ENCODE results near the gene BRME1. TPM values are rescaled to one million over a fixed set of nuclear protein-coding genes. Genes with fewer than 3 reads are reported as not detected.

BRME1 gene
- total and polyA plus RNA-seq, 2 of the 13 experiments (the other 11 are each of a cell fraction or from before 2014, with no cell fraction given) = 0.74 to 1.5 TPM

- ATAC-seq (no peak), DNase-seq (ENCODE audit: low spot score) (no peak), FAIRE-seq (no peak)
- Histone ChIP-seq H3K9me3 (ENCODE audit: low read length) (no peaks in the 10 kb centered on the region), H3K27me3 (ENCODE audit: control insufficient read depth in 1 of 2, insufficient read depth in 2 of 2, low read length in 2 of 2) (no peaks in the 10 kb centered on the region), H2AFZ (ENCODE audit: low read length) (no peak overlapping the region), H3K79me2 (ENCODE audit: insufficient read depth, low read length) (no peaks in the 10 kb centered on the region), H3K4me3 (replicated peaks in 1 of 3; ENCODE audit: insufficient read depth in 1 of 3, low read depth in 2 of 3, low read length in 3 of 3) (no peak overlapping the region), H3K27ac (ENCODE audit: extremely low read length, insufficient read depth, low read length) (no peak overlapping the region), H3K36me3 (replicated peaks in 1 of 2; ENCODE audit: control insufficient read depth in 1 of 2, insufficient read depth in 2 of 2, low read length in 2 of 2) (no peaks in the 10 kb centered on the region), H3K4me2 (ENCODE audit: low read depth, low read length) (no peak overlapping the region), H4K20me1 (ENCODE audit: insufficient read depth, low read length) (no peaks in the 10 kb centered on the region), H3K4me1 (ENCODE audit: insufficient read depth, low read length) (peaks cover 19% of the 10 kb centered on the region), H3K9ac (ENCODE audit: insufficient read depth, low read depth, low read length) (no peak overlapping the region)
- ChIA-PET POLR2A (no interaction called here), CTCF (ENCODE audit: low intra/inter-chr PET ratio, low total read pairs) (no interaction called here)
- in situ Hi-C loops (cut with HindIII; ENCODE audit: extremely low pct_ligation_motif_present, low pct_unique_long_range_greater_than_20kb) = loop anchor here (10.0 kb wide), 1 partner anchor 279 kb away; no protein-coding TSS in a partner anchor
- BruUV-seq (replicated peaks) = no TSS peak
- no peak for TF ChIP-seq FOXP1 (IDR thresholded peaks at IDR 0.05)
- no peak for TF ChIP-seq FOXP1 (CRISPR knock-in tag; IDR thresholded peaks at IDR 0.05)
- peak; percentile 89 for TF ChIP-seq ZNF768 (CRISPR knock-in tag; IDR thresholded peaks at IDR 0.05)
- 84% methylated on average over 29 of the region's 35 CpGs for WGBS (ENCODE audit: low lambda C conversion rate)
- intact Hi-C loops (cut with micrococcal nuclease; ENCODE audit: unreplicated experiment) = no loop called here
These were observed 31.9 kb downstream of the BRME1 start for GRCh38 chr19:13873834-13874515.

GRCh38 chr19:13872695-13873389, 33.1 kb downstream of the BRME1 start:
- in situ Hi-C loops (cut with HindIII; ENCODE audit: extremely low pct_ligation_motif_present, low pct_unique_long_range_greater_than_20kb) = loop anchor here (10.0 kb wide), 1 partner anchor 278 kb away; no protein-coding TSS in a partner anchor
- WGBS (ENCODE audit: low lambda C conversion rate) = 10% methylated on average over 15 of the region's 45 CpGs
- TF ChIP-seq ZNF34 (CRISPR knock-in tag; IDR thresholded peaks at IDR 0.05; ENCODE audit: borderline replicate concordance) = no peak
- TF ChIP-seq NFKB2 (CRISPR knock-in tag; IDR thresholded peaks at IDR 0.05; ENCODE audit: borderline replicate concordance) = no peak
- no peak for TF ChIP-seq IRX3 (CRISPR knock-in tag; IDR thresholded peaks at IDR 0.05; ENCODE audit: borderline replicate concordance, low read depth)
- 0 out of 2 replicates have a peak, but pooled peaks have one; percentile 37 for TF ChIP-seq NR2F2 (IDR thresholded peaks at IDR 0.05; ENCODE audit: borderline replicate concordance, low read depth)
- TF ChIP-seq ZFX (CRISPR knock-in tag; IDR thresholded peaks at IDR 0.05; ENCODE audit: low read depth) = 0 out of 2 replicates have a peak, but pooled peaks have one; percentile 14
- TF ChIP-seq ARID4A (CRISPR knock-in tag; IDR thresholded peaks at IDR 0.05; ENCODE audit: borderline replicate concordance) = peak; percentile 40; the same call in 1 of the 2 replicates
- peak; percentile 46 for TF ChIP-seq STAG1 (CRISPR knock-in tag; IDR thresholded peaks at IDR 0.05)
- no peak for TF ChIP-seq SPEN (CRISPR knock-in tag; IDR thresholded peaks at IDR 0.05; ENCODE audit: low read depth)
- TF ChIP-seq DPF2 (CRISPR knock-in tag; IDR thresholded peaks at IDR 0.05; ENCODE audit: borderline replicate concordance, low read depth) = no peak
- TF ChIP-seq NR2F6 (IDR thresholded peaks at IDR 0.05) = no peak
- peak; percentile 45; the same call in 1 of the 2 replicates for TF ChIP-seq NR2F6 (CRISPR knock-in tag; IDR thresholded peaks at IDR 0.05)

More at GRCh38 chr19:13872695-13873389, 33.1 kb downstream of the BRME1 start:
- peak overlapping the region; percentile 71 for H3K4me2 ChIP-seq (ENCODE audit: low read depth, low read length)
- ATAC-seq (peak; percentile 72), FAIRE-seq (no peak), DNase-seq (ENCODE audit: low spot score) (no peak)
- peaks cover 19% of the 10 kb centered on the region for H3K4me1 ChIP-seq (ENCODE audit: insufficient read depth, low read length)
- no peak overlapping the region for H3K27ac ChIP-seq (ENCODE audit: extremely low read length, insufficient read depth, low read length)
- peak overlapping the region; percentile 42 to 73 (median 54) for H3K4me3 ChIP-seq (replicated peaks in 1 of 3; ENCODE audit: insufficient read depth in 1 of 3, low read depth in 2 of 3, low read length in 3 of 3)
- ChIA-PET POLR2A (interaction anchor here (0.6 to 1.2 kb wide), 3 partner anchors 26 to 200 kb away, joined by 3 read pairs; no protein-coding TSS in a partner anchor), CTCF (ENCODE audit: low intra/inter-chr PET ratio, low total read pairs) (no interaction called here)
- H4K20me1 ChIP-seq (ENCODE audit: insufficient read depth, low read length) = no peaks in the 10 kb centered on the region
- no TSS peak for BruUV-seq (replicated peaks)
- intact Hi-C loops (cut with micrococcal nuclease; ENCODE audit: unreplicated experiment) = no loop called here
- H3K9ac ChIP-seq (ENCODE audit: insufficient read depth, low read depth, low read length) = peak overlapping the region; percentile 29; the same call in 1 of the 2 replicates
- H3K27me3 ChIP-seq (ENCODE audit: control insufficient read depth in 1 of 2, insufficient read depth in 2 of 2, low read length in 2 of 2) = no peaks in the 10 kb centered on the region
- no peak overlapping the region for H2AFZ ChIP-seq (ENCODE audit: low read length)
- no peaks in the 10 kb centered on the region for H3K36me3 ChIP-seq (replicated peaks in 1 of 2; ENCODE audit: control insufficient read depth in 1 of 2, insufficient read depth in 2 of 2, low read length in 2 of 2)
- no peaks in the 10 kb centered on the region for H3K79me2 ChIP-seq (ENCODE audit: insufficient read depth, low read length)
- no peaks in the 10 kb centered on the region for H3K9me3 ChIP-seq (ENCODE audit: low read length)
